Measurements from ENCODE around the gene SMAD6.
"Not testable (repeated sequence)": the region's sequence is repeated elsewhere in the genome, so short reads cannot be mapped to it uniquely, and the experiment has no call there.

SMAD6 gene

DNA sequence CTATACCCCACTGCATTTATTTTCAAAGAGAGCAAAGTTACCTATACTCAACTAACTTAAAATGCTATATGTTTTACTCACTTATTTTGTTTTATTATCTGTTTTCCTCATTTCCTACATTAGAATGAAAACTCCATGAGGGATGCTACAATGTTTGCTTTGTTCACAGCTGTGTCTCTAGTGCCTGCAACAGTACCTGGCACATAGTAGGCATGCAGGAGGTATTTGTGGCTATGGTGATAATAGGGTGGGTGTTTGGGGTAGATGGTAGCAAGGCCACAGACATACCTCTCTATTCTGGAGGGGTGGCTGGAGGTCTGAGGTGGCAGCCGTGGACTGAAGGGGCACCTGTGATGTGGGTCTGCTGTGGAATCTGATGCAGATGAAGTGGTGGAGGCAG is 24.7 kb upstream of the SMAD6 start:
- no peak for DNase-seq

DNA sequence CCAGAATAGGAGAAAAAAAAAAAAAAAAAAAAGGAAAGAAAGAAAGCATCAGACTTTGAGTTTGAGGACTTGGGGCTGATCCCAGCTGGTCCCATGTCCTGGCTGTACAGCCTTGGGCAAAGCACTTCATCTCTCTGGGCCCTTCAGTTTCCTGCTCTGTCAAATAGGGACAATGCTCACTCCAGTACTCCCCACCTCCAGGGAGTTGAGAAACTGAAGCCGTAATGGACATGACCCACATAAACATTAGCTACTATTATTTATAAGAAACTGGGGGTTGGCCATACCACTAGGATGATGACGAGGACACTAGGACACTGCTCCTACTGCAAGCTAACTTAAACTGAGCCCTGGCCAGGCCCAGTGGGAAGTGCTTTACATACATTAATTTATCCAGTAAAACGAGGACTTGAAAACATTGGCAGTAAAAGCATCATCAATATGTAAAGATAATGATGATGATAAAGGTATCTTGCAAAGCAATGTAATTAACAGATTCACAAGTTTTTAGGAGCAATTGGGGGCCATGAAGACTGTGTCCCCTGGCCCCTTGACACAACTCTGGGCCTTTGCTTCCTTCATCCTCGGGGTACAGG is 22.9 kb upstream of the SMAD6 start:
- DNase-seq: no peak

DNA sequence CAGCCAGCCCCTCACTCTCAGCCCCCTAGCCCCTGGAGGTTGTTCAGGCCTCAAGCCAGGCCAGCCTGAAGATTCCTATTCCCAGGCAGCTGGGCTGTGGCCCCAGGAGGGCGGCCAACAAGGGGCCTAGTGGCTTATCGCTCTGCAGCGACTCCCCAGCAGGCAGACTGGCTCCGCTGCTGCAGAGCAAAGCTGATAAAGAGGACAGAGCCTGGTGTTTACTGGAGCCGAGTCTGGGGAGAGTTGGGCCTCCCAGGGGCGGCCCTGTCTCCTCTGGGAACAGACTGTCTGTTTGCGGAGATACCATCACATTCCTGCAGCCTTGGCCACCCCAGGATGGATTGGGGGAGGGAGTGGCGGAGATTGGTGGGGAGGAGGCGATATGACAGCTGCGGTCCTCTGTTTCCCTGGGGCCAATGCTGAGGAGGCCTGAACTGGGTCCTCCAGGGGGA is 22.4 kb upstream of the SMAD6 start:
- DNase-seq: no peak

GRCh38 chr15:66680502-66680901 is 21.5 kb upstream of the SMAD6 start:
- DNase-seq: no peak

GRCh38 chr15:66681395-66681794 is 20.6 kb upstream of the SMAD6 start:
- no peak for DNase-seq

DNA sequence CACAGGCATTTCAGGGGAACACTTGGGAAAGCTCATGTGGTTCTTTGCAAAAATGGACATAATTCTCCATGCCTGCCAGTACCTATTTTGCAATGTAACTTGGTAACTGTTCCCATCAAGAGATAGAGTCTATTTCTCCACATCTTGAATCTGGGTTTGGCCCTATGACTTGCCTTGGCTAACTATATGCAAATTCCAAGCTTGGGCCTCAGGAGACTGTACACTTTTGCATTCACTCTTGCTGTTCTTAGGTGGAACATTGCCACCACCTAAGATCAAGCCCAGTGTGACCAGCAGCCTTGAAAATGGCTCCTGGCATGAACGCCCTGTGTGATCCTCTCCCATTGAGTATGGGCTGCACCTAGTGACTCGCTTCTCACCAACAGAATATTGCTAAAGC is 19.8 kb upstream of the SMAD6 start:
- DNase-seq: no peak

- DNase-seq: no peak
Measured at GRCh38 chr15:66682865-66683264, 19.2 kb upstream of the SMAD6 start.

- DNase-seq: no peak
Measured at GRCh38 chr15:66684136-66684681, 17.8 kb upstream of the SMAD6 start.

- DNase-seq: no peak
Measured at GRCh38 chr15:66685638-66686150, 16.3 kb upstream of the SMAD6 start.

GRCh38 chr15:66690912-66691311 is 11.1 kb upstream of the SMAD6 start:
- not testable (repeated sequence) for DNase-seq

- DNase-seq: no peak
Measured at GRCh38 chr15:66691727-66692126, 10.3 kb upstream of the SMAD6 start.

- DNase-seq: no peak
Measured at GRCh38 chr15:66692391-66692790, 9.6 kb upstream of the SMAD6 start.

DNA sequence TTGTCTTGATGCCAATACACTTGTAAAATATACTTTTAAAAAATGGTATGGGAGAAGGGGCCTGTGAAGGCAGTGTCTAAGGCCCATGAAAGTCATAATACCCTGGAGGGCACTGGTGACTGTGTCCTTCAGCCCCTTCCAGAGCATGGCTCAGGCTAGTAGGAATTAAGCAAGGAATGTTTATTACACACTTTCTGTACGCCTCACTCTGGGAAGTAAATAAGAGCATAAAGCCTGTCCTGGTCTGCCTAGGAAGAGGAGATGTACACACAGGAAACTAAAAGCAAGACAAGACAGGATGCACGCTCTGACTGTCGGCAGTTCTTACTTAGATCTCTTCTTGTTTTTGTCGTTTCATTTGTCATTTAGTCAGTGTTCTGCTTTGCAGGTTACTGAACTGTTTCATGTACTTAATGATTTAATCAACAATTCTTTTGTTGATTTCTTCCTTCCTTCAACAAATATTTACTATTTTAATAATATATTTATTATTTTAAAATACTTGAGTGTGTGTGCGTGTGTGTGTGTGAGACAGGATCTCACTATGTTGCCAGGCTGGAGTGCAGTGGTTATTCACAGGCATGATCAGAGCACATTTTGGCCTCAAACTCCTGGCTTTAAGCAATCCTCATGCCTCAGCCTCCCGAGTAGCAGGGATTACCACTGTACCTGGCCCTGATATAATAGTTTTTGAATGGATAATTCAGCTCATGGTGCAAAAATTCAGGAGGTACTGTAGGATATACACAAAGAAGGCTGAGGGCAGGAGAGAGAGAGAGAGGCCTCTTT is 9.0 kb upstream of the SMAD6 start:
- DNase-seq: no peak

DNA sequence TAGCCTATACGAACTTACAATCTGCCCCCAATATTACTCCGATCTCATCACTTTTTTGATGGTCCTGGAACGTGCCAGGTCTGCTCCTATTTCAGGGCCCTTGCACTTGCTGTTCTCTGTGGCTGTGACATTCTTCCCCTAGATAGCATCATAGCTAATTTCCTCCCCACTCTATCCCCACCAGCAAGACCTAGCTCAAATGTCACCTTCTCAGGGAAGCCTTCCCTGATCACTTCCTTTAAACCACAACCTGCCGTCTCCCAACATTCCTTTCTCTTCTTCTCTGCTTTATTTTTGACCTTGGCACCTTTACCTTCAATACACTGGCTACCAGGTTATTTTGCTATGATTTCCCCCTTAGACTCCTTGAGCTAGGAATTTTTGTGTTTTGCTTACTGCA is 5.3 kb upstream of the SMAD6 start:
- no peak for DNase-seq

DNA sequence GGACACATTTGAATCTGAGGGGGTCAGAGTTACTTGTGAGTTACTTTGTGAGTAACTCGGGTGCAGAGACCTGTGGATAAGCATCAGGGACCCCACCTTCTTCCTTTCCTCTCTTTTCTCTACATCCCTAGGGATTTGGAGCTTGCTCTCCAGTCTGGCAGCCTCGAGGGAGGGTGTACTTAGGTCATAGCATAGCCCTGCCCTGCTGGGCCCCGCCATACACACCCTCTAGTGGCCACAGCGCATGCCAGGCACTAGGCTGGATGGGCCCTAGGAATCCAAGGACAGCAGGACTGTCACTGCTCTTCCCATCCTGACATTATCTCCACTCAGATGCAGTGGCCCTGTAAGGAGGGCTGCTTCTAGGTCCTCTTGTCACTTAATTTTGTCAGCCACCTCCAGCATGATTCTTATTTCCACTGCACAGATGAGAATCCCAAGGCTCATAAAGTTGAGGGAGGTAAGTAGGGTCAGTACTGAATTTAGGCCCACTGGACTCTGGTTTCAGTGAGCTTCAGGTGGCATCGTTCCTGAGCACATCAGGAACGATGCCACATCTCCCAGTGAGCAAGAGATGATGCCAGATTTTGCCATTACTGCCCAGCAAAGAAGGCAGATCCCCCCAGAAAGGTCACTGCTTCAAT is 3.6 kb upstream of the SMAD6 start:
- DNase-seq: no peak

DNA sequence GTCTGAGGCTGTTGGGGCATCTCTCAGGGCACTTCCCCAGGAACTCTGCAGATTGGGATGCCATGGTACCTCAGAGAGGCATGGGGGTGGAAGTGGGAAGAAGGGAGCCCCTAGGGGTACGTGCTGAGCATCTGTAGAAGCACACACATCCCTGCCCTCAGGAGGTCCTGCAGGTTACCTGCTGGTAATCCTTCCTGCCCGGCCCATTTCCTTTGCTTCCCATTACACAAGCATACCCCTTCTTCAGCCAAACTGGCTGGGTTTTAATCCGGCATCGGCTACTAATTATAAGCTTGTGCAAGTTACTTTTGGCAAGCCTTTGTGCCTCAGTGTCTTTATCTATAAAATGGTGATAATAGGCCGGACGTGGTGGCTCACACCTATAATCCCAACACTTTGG is 3.1 kb upstream of the SMAD6 start:
- no peak for DNase-seq

- DNase-seq: no peak
Measured at GRCh38 chr15:66700412-66700801, 1.6 kb upstream of the SMAD6 start.

GRCh38 chr15:66700802-66701421 is 1.1 kb upstream of the SMAD6 start:
- peak; percentile 57 to 86 (median 70) for DNase-seq

DNA sequence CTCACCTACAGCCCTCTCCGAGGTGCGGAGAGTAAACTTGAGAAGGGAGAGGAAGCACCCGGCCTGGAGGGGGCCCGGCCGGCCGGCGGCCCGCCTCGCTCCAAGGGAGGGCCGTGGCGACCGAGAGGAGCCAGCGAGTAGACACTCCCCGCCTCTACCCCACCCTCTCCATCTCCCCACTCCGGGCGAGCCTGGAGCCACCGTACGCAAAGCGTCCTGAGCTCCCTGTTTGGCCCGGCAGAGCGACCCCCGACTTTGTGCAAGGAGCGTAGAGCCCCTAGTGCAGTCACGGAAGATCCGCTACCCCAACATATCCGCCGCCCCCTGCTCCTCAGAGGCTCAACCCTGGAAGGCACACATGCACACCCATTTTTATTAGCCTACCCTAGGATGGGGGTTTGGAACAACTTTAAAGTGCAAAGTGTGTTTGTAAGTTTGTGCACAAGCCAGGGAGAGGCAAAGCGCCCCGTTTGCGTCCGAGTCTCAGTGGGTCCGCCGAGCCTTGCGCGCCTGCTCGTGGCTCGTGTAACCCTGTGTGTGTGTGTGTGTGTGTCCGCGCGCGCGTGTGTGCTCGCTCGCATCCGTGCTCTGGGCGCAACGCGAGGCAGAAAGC is 508 bp upstream of the SMAD6 start:
- DNase-seq: peak in 2 of 4 experiments; percentile 37 to 49

DNA sequence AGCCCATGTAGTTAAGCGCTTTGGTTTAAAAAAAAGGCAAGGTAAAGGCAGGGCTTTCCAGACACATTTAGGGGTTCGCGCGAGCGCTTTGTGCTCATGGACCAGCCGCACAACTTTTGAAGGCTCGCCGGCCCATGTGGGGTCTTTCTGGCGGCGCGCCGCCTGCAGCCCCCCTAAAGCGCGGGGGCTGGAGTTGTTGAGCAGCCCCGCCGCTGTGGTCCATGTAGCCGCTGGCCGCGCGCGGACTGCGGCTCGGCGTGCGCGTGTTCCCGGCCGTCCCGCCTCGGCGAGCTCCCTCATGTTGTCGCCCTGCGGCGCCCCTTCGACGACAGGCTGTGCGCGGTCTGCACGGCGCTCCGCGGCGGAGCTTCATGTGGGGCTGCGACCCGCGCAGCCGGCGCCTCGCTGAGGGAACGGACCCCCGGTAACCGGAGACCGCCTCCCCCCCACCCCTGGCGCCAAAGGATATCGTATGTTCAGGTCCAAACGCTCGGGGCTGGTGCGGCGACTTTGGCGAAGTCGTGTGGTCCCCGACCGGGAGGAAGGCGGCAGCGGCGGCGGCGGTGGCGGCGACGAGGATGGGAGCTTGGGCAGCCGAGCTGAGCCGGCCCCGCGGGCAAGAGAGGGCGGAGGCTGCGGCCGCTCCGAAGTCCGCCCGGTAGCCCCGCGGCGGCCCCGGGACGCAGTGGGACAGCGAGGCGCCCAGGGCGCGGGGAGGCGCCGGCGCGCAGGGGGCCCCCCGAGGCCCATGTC is 927 bp downstream of the SMAD6 start:
- DNase-seq: peak in 1 of 4 experiments; percentile 15

- no peak for DNase-seq
Measured at GRCh38 chr15:66703540-66703941, 1.5 kb downstream of the SMAD6 start.

Data from activated naive CD4-positive, alpha-beta T cell (primary cell).